ENCODE measurements around the gene ZCCHC9. TPM values are rescaled to one million over a fixed set of nuclear protein-coding genes. Genes with fewer than 3 reads are reported as not detected.
"Not testable (repeated sequence)": the region's sequence is repeated elsewhere in the genome, so short reads cannot be mapped to it uniquely, and the experiment has no call there.

ZCCHC9 gene
- total and polyA plus RNA-seq, 2 donors (not counting 1 experiment from before 2014, with no cell fraction given): 44.4 to 50.9 TPM

DNA sequence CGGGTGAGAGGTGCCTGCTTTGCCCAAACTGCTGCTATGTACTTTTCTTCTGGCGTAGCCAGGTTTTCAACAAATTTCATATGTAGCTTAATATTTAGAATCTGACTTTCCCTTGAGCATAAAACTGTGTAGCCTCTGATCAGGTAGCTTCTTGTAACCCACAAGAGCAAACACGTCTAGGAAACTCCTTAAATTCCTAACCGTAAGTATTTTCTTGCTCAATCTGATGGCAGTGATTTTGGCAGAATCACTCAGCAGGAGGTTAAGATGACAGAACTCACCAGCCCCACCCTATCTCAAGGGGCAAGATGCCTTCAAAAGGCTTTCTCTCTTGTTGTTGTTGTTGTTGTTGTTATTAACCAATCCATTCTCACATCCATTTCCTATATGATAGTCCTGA is 47.5 kb upstream of the ZCCHC9 start:
- no peak overlapping the region for H3K27ac ChIP-seq (ENCODE audit: insufficient read depth, low read length)
- TF ChIP-seq EZH2 (IDR thresholded peaks at IDR 0.05; ENCODE audit: low read length, missing control alignments): no peak
- H3K4me2 ChIP-seq (ENCODE audit: extremely low read depth, insufficient read depth, low read length): no peak overlapping the region
- H3K9ac ChIP-seq (ENCODE audit: insufficient read depth, low read length): no peak overlapping the region
- no peak overlapping the region for H2AFZ ChIP-seq (ENCODE audit: low read length)
- no peak overlapping the region for H3K4me3 ChIP-seq (replicated peaks in 1 of 4; ENCODE audit: control extremely low read depth in 1 of 4, insufficient read depth in 1 of 4, low read depth in 3 of 4, low read length in 4 of 4)
- DNase-seq (ENCODE audit: low read depth in 2 of 2): no peak
- no peaks in the 10 kb centered on the region for H3K27me3 ChIP-seq (ENCODE audit: control insufficient read depth, insufficient read depth, low read length)
- no peaks in the 10 kb centered on the region for H3K36me3 ChIP-seq (ENCODE audit: control insufficient read depth, insufficient read depth, low read length)
- H3K4me1 ChIP-seq (ENCODE audit: control insufficient read depth, extremely low read depth, insufficient read depth, low read length): no peaks in the 10 kb centered on the region
- no peaks in the 10 kb centered on the region for H3K9me3 ChIP-seq (ENCODE audit: control insufficient read depth, insufficient read depth, low read depth, low read length)
- H4K20me1 ChIP-seq (ENCODE audit: control insufficient read depth, extremely low read depth, insufficient read depth, low read length): no peaks in the 10 kb centered on the region
- H3K79me2 ChIP-seq (ENCODE audit: control insufficient read depth, insufficient read depth, low read length): no peaks in the 10 kb centered on the region

- TF ChIP-seq EZH2 (IDR thresholded peaks at IDR 0.05; ENCODE audit: low read length, missing control alignments) (no peak), CTCF (conservative IDR thresholded peaks at IDR 0.05 in 1 of 2, IDR thresholded peaks at IDR 0.05 in 1 of 2; ENCODE audit: low read depth in 1 of 2, low read length in 2 of 2) (no peak)
- no peaks in the 10 kb centered on the region for H3K4me1 ChIP-seq (ENCODE audit: control insufficient read depth, extremely low read depth, insufficient read depth, low read length)
These were observed 46.4 kb upstream of the ZCCHC9 start for GRCh38 chr5:81254886-81255559.

GRCh38 chr5:81256766-81257165 is 44.6 kb upstream of the ZCCHC9 start:
- no peaks in the 10 kb centered on the region for H4K20me1 ChIP-seq (ENCODE audit: control insufficient read depth, extremely low read depth, insufficient read depth, low read length)
- H2AFZ ChIP-seq (ENCODE audit: low read length): no peak overlapping the region
- H3K9ac ChIP-seq (ENCODE audit: insufficient read depth, low read length): no peak overlapping the region
- H3K36me3 ChIP-seq (ENCODE audit: control insufficient read depth, insufficient read depth, low read length): no peaks in the 10 kb centered on the region
- no peak overlapping the region for H3K4me3 ChIP-seq (replicated peaks in 1 of 4; ENCODE audit: control extremely low read depth in 1 of 4, insufficient read depth in 1 of 4, low read depth in 3 of 4, low read length in 4 of 4)
- no peaks in the 10 kb centered on the region for H3K4me1 ChIP-seq (ENCODE audit: control insufficient read depth, extremely low read depth, insufficient read depth, low read length)
- H3K27ac ChIP-seq (ENCODE audit: insufficient read depth, low read length): no peak overlapping the region
- TF ChIP-seq CTCF (conservative IDR thresholded peaks at IDR 0.05 in 1 of 2, IDR thresholded peaks at IDR 0.05 in 1 of 2; ENCODE audit: low read depth in 1 of 2, low read length in 2 of 2) (no peak), EZH2 (IDR thresholded peaks at IDR 0.05; ENCODE audit: low read length, missing control alignments) (no peak)
- no peaks in the 10 kb centered on the region for H3K27me3 ChIP-seq (ENCODE audit: control insufficient read depth, insufficient read depth, low read length)
- no peak overlapping the region for H3K4me2 ChIP-seq (ENCODE audit: extremely low read depth, insufficient read depth, low read length)
- H3K79me2 ChIP-seq (ENCODE audit: control insufficient read depth, insufficient read depth, low read length): no peaks in the 10 kb centered on the region
- DNase-seq (ENCODE audit: low read depth in 2 of 2): no peak
- no peaks in the 10 kb centered on the region for H3K9me3 ChIP-seq (ENCODE audit: control insufficient read depth, insufficient read depth, low read depth, low read length)

More at GRCh38 chr5:81254886-81255559, 46.4 kb upstream of the ZCCHC9 start:
- Histone ChIP-seq H3K79me2 (ENCODE audit: control insufficient read depth, insufficient read depth, low read length) (no peaks in the 10 kb centered on the region), H3K9me3 (ENCODE audit: control insufficient read depth, insufficient read depth, low read depth, low read length) (no peaks in the 10 kb centered on the region), H4K20me1 (ENCODE audit: control insufficient read depth, extremely low read depth, insufficient read depth, low read length) (no peaks in the 10 kb centered on the region), H2AFZ (ENCODE audit: low read length) (no peak overlapping the region), H3K27ac (ENCODE audit: insufficient read depth, low read length) (no peak overlapping the region), H3K4me3 (replicated peaks in 1 of 4; ENCODE audit: control extremely low read depth in 1 of 4, insufficient read depth in 1 of 4, low read depth in 3 of 4, low read length in 4 of 4) (no peak overlapping the region), H3K36me3 (ENCODE audit: control insufficient read depth, insufficient read depth, low read length) (no peaks in the 10 kb centered on the region), H3K27me3 (ENCODE audit: control insufficient read depth, insufficient read depth, low read length) (no peaks in the 10 kb centered on the region), H3K4me2 (ENCODE audit: extremely low read depth, insufficient read depth, low read length) (no peak overlapping the region), H3K9ac (ENCODE audit: insufficient read depth, low read length) (no peak overlapping the region)
- no peak for DNase-seq (ENCODE audit: low read depth in 2 of 2)

- not testable (repeated sequence) for H3K27ac ChIP-seq (ENCODE audit: insufficient read depth, low read length); H3K4me3 ChIP-seq (replicated peaks in 1 of 4; ENCODE audit: control extremely low read depth in 1 of 4, insufficient read depth in 1 of 4, low read depth in 3 of 4, low read length in 4 of 4); DNase-seq (ENCODE audit: low read depth in 2 of 2); H3K4me1 ChIP-seq (ENCODE audit: control insufficient read depth, extremely low read depth, insufficient read depth, low read length); H4K20me1 ChIP-seq (ENCODE audit: control insufficient read depth, extremely low read depth, insufficient read depth, low read length); H3K79me2 ChIP-seq (ENCODE audit: control insufficient read depth, insufficient read depth, low read length); H3K4me2 ChIP-seq (ENCODE audit: extremely low read depth, insufficient read depth, low read length); H2AFZ ChIP-seq (ENCODE audit: low read length); H3K9me3 ChIP-seq (ENCODE audit: control insufficient read depth, insufficient read depth, low read depth, low read length); H3K36me3 ChIP-seq (ENCODE audit: control insufficient read depth, insufficient read depth, low read length); H3K9ac ChIP-seq (ENCODE audit: insufficient read depth, low read length); H3K27me3 ChIP-seq (ENCODE audit: control insufficient read depth, insufficient read depth, low read length)
These were observed 38.6 kb upstream of the ZCCHC9 start for GRCh38 chr5:81262796-81263195.
